Skin epidermis (tissue), 12 donors: ENCODE results near the gene MCTP2.

Experiments used
- H3K27ac ChIP-seq, 21 experiments: fragments of 200-600 bp; sonication (generic) in 11 of 21; one replicate each; pipeline ENCODE4 v1.5.0; 2020; ENCODE audit warnings: mild to moderate bottlenecking in 3 of 21, inconsistent platforms in 2 of 21, moderate library complexity in 2 of 21
- H3K4me3 ChIP-seq, 7 experiments: fragments of 200-600 bp; sonication (generic) in 2 of 7; one replicate each; pipeline ENCODE4 v1.5.0; 2020; ENCODE audit warnings: inconsistent platforms in 2 of 7, mild to moderate bottlenecking in 2 of 7, moderate library complexity in 1 of 7

The MCTP2 gene

GRCh38 chr15:94375997-94376396 is 144.6 kb downstream of the MCTP2 start:
- Histone ChIP-seq H3K4me3 (no peak overlapping the region), H3K27ac (no peak overlapping the region)

DNA sequence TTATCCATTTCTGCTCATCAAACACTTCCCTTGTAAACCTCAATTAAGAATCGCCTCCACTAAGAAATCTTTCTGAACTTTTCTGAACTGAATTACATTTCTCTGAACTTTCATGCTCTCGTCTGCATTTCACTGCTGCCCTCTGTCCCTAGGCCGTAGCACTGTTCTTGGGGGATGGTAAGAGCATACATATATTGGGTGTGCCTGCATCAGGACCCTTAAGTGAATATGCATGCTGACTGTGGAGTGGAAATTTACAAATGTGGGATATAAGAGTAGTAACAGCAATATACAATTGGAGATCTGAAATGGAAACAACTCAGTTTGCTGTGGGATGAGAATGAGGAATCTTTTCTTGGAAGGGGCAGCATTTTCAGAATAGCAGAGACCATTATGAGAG is 148.6 kb downstream of the MCTP2 start:
- no peak overlapping the region for H3K4me3 ChIP-seq
- H3K27ac ChIP-seq: no peak overlapping the region

GRCh38 chr15:94380798-94381197 is 149.4 kb downstream of the MCTP2 start:
- no peak overlapping the region for H3K27ac ChIP-seq
- H3K4me3 ChIP-seq: no peak overlapping the region

DNA sequence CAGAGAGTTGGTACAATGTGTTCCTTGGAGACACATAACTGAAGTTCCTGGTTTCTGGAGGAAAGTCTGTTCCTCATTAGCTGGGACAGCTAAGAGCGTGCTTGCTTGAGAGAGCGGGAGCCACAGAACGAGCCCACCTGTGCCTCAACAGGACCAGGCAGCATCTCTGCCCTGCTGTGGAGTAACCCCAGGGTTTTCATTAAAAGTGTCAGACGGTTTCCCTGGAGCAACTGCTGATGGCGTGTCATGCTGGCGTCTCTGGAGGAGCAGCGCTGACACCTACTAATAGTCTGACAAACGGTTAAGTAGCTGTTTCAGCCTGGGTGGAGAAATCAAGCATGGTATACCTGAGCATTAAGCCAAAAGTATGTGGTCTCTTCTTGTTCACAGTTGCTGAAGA is 150.0 kb downstream of the MCTP2 start:
- Histone ChIP-seq H3K27ac (no peak overlapping the region), H3K4me3 (no peak overlapping the region)

- H3K4me3 ChIP-seq: no peak overlapping the region
- H3K27ac ChIP-seq: no peak overlapping the region
Observed at GRCh38 chr15:94383041-94383440, 151.7 kb downstream of the MCTP2 start.

DNA sequence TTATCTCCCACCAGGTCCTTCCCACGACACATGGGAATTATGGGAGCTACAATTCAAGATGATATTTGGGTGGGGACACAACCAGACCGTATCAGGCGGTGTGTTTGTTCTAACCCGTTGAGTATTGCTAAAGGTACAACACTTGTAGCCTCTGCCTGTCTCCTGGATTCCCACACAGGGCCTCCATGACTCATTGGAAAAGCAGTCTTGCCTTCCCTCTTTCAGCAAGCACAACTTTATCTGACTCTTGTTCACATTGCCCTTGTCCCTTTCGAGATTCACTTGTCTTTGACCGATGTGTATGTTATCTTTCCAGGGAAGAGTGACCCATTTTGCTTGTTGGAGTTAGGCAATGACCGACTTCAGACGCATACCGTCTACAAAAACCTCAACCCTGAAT is 152.3 kb downstream of the MCTP2 start:
- no peak overlapping the region for H3K27ac ChIP-seq
- H3K4me3 ChIP-seq: no peak overlapping the region

- Histone ChIP-seq H3K4me3 (no peak overlapping the region), H3K27ac (no peak overlapping the region)
Observed at GRCh38 chr15:94385441-94385840, 154.1 kb downstream of the MCTP2 start.

DNA sequence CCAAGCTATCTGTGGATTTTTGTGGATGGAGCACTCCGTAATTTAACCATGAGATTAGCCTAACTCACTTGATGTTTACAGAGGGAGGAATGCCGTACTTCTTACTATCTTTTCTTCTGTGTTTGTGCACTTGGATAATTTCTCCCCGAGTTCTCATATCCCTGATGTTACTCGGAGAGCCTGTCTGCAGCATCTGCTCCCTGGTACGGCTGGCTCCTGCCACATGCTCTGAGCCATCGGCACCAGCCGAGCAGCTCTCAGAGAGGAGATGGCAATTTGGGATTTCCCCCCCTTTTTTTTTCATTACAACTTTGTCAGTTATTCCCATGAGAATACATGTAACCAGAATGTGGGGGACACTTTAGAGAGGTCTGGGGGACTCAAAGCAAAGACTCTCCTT is 155.0 kb downstream of the MCTP2 start:
- Histone ChIP-seq H3K27ac (no peak overlapping the region), H3K4me3 (no peak overlapping the region)

DNA sequence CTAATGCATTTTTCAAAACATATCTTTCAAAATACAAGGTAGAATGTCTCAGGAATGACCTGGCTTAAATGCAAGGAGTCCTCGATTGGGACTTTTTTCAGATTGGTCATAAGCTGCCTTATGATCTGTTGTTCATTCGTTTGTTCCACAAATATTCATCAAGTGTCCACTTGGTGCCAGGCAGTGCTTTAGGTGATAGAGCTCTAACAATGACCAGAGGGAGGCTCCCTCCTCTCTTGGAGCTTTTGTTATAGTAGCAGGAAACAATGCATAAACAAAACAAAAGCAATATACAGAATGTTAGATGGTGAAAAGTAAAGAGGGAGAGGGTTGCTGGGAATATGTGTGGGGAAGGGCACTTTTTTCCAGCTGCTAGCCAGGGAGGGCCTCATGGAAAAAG is 156.1 kb downstream of the MCTP2 start:
- Histone ChIP-seq H3K4me3 (no peak overlapping the region), H3K27ac (peak overlapping the region in 1 of 21 experiments; percentile 51)

- H3K4me3 ChIP-seq: no peak overlapping the region
Observed at GRCh38 chr15:94387849-94388441, 156.6 kb downstream of the MCTP2 start.

GRCh38 chr15:94395640-94396039 is 164.3 kb downstream of the MCTP2 start:
- H3K4me3 ChIP-seq: no peak overlapping the region
- H3K27ac ChIP-seq: no peak overlapping the region

More at GRCh38 chr15:94387849-94388441, 156.6 kb downstream of the MCTP2 start:
- H3K27ac ChIP-seq: peak overlapping the region in 1 of 21 experiments; percentile 51

GRCh38 chr15:94397337-94397736 is 166.0 kb downstream of the MCTP2 start:
- Histone ChIP-seq H3K27ac (no peak overlapping the region), H3K4me3 (no peak overlapping the region)

DNA sequence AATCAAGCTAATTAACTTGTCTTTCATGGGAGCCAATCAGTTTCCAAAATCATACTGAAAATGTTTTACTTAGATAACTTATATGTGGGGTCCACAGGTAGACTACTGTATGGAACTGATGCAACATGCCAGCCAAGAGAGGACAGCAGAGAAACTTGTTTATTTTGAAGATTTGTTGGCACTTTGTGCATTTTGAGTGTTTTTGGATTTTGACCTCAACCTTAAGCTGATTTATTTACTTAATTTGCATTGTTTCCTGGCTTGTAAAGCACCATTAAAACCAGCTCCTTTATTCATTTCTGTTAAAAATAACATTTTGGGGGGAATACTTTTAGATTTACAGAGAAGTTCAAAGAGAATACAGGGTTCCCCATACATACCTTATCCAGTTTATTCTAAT is 166.6 kb downstream of the MCTP2 start:
- H3K27ac ChIP-seq: no peak overlapping the region
- H3K4me3 ChIP-seq: no peak overlapping the region

GRCh38 chr15:94400526-94401298 is 169.4 kb downstream of the MCTP2 start:
- H3K4me3 ChIP-seq: no peak overlapping the region
- H3K27ac ChIP-seq: no peak overlapping the region

DNA sequence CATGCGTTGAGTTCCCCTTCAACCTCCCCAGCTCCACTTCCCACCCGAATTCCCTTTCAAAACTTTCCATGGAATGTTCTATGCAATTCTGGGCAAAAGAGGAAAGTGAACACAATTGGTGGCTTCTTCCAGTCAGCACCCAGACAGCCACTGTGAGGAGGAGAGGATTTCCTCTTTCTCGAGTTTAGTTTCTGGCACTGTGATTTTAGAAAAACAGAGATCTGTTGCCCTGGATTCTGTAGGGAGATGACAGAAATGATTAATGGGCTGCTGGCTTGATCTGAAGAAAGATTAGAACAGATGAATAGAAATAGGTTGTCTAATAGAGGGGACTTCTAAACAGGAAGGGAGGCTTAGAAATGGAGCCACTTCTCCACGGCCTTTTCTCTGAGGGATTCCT is 172.0 kb downstream of the MCTP2 start:
- Histone ChIP-seq H3K4me3 (no peak overlapping the region), H3K27ac (no peak overlapping the region)

GRCh38 chr15:94404733-94405283 is 173.4 kb downstream of the MCTP2 start:
- H3K4me3 ChIP-seq: no peak overlapping the region
- H3K27ac ChIP-seq: no peak overlapping the region

GRCh38 chr15:94411285-94411684 is 179.9 kb downstream of the MCTP2 start:
- H3K4me3 ChIP-seq: no peak overlapping the region
- no peak overlapping the region for H3K27ac ChIP-seq

DNA sequence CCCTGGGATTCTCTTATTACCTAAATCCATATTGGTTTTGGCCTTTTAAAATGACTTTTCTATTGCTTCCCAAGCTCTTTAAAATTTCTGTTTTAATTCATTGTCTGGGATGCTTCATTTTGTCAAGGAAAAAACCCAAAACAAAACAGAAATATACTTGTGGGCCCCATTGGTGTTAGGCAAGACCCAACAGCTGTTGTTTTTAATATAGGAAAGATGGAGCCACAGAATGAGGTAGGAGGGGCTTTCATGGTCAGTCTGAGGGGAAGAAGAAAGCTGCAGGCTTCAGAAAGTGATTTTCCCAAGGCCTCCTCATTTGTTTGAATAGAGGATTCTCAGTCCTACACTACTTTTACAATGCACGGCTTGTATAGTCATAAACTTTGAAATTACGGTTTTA is 180.5 kb downstream of the MCTP2 start:
- Histone ChIP-seq H3K27ac (no peak overlapping the region), H3K4me3 (no peak overlapping the region)

GRCh38 chr15:94412979-94413746 is 181.8 kb downstream of the MCTP2 start:
- H3K4me3 ChIP-seq: no peak overlapping the region
- H3K27ac ChIP-seq: no peak overlapping the region

GRCh38 chr15:94414916-94415315 is 183.6 kb downstream of the MCTP2 start:
- Histone ChIP-seq H3K4me3 (no peak overlapping the region), H3K27ac (no peak overlapping the region)

DNA sequence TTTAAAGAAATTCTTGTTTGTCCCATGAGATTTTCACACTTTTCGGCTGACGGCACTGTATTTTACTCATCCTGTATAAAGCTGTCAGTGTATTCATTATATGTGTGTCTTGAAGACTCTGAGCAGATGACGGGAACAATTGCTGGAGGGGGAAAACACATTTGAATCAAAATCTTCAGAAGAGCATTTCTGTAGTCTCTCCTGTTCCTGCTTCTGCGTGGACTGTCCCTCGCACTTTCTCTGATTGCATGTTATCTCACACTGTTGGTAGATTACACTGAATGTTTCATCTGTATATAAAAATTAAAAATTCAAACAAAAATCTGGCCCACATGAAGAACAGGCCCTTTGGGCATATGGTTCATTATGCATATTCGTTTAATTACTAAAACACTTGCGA is 184.9 kb downstream of the MCTP2 start:
- Histone ChIP-seq H3K27ac (no peak overlapping the region), H3K4me3 (no peak overlapping the region)
